MM.1S (cell line): ENCODE results near the gene COMMD10.

Source experiments
- CTCF ChIP-seq: fragments of 300-600 bp; sonication (generic); IDR thresholded peaks from 2 replicates; pipeline ENCODE4 v1.5.1; 2016; ENCODE audit warnings: antibody characterized with exemption, low read length, mixed read lengths
- EZH2 ChIP-seq: fragments of 300-600 bp; sonication (generic); optimal IDR thresholded peaks from 2 replicates; pipeline ENCODE3; 2017; ENCODE audit warnings: low read depth, mild to moderate bottlenecking, antibody characterized with exemption, low read length, mixed read lengths

DNA sequence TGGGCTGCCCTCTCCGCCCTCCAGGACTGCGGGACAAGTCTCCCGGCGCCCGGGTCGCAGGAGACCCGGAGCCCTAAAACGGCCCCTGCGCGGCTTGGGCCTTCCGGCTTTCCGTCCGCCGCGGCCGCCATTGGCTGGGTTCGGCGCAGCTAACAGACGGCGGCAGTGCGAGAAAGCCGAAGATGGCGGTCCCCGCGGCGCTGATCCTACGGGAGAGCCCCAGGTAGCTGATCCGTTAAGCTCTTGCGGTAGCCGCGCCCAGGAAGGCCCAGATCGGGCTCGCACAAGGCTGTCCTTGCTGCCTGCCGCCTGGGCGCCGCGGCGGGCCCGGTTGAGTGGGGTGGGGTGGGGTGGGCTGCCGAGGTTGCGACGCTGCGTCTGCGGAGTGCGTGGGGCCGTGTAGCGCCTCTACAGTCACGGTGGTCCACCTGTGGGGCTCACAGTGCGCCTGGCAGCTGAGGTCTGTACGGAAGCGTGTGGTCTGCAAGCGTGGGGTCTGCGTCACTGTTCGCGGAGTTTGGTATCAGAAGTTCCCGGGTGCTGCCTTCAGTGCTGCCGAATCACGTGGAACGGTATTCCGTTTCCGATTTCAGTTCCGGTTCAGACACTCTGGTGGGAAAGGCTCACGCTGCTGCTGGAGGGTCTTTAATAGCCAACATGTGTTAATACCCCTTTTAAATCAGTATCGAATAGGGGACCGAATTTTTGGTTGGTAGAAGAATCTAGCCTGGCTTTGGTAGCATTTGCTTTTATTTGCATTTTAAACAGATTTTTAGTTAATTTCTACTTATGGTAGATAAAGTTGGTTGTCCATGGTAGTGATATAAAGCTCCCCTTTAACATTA, at the start of gene COMMD10:
- TF ChIP-seq CTCF = no peak
- no peak for TF ChIP-seq EZH2
